HTR-8/SVneo (cell line): ENCODE results near the gene PRKCA.
"Not testable (repeated sequence)": the region's sequence is repeated elsewhere in the genome, so short reads cannot be mapped to it uniquely, and the experiment has no call there.

ENCODE experiments used
- DNase-seq: peaks from one replicate; pipeline ENCODE4 v3.0.0; 2011; ENCODE audit warnings: low spot score, mixed read lengths; ENCODE audit not compliant: insufficient read length
- FAIRE-seq: peaks from 2 replicates; lab custom pipeline; 2011; peaks lifted over from hg19 to GRCh38; lab: Jason Lieb, UNC

Gene PRKCA

DNA sequence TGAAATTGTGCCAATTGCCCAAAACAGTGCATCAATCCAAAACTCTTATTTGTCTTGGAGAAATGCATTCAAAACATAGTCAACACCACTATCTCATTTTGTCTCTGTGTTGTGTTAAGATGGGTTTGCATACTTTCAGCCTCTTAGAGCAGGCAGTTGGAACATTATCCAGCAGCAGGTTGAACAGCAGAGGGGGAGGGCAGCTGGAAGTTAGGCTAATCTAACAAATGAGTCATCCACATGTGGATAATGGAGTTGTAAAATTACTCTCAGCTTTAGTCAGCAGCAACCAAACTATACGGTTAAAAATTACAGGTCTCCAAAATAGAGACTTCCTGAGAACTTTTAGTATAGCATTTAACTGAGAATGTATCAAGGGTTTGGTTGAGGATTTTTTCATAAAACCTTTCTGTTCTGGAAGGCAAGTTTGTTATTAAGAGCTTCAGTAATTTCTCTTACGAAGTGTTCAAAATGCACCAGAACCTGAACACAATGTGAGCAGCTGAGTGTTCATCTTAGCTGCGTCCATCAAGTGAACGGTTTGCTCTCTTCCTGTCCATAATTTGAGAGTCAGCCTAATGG lies 46.3 kb downstream of the PRKCA start:
- FAIRE-seq (peak; percentile 62), DNase-seq (peak; percentile 84)

DNA sequence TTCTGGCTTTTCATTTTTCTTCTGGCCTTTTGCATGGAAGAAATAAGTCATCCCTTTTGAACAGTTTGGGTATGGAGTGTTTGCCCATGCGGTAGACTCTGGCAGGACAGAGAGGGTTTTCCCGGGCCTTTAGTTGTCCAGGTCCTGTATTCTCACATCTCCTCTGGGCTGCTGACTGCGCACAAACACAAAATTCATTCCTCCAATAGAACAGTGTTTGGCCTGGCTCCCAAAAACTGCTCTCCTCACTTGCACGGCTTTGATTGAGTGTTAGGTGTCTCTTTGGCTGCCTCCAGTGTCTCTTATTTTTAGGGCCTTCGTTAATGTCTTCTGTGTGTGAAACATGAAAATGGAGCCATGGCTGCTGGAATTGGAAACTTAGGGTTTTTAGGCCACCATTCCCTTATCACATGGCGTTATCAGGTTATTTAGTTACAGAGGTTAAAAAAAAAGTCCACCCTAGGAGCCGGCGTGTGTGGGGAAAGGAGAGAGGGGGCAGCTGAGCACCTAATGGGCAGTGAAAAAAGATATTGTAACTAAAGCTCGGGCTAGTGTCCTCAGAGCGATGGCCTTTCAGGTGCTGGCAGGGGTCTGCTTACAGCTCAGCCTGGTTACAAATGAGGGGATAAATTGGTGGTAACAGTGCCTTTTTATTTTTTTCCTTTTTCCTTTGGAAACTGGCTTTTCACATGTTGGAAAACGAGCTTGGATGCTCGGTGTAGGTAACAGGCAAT lies 47.3 kb downstream of the PRKCA start:
- FAIRE-seq (no peak), DNase-seq (no peak)

DNA sequence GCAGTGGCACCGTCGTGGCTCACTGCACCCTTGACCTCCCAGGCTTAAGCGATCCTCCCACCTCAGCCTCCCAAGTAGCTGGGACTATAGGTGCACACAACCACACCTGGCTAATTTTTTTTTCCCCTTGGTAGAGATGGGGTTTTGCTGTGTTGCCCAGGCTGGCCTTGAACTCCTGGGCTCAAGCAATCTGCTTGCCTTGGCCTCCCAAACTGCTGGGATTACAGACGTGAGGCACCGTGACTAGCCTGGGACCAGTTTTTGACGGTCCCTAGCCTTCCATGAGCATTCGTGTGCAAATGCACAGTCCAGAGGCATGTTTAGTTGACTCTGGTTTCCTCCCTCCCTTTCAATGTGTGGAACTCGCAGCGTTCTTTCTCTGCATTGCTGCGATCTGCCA lies 48.2 kb downstream of the PRKCA start:
- DNase-seq, FAIRE-seq: not testable (repeated sequence)

DNA sequence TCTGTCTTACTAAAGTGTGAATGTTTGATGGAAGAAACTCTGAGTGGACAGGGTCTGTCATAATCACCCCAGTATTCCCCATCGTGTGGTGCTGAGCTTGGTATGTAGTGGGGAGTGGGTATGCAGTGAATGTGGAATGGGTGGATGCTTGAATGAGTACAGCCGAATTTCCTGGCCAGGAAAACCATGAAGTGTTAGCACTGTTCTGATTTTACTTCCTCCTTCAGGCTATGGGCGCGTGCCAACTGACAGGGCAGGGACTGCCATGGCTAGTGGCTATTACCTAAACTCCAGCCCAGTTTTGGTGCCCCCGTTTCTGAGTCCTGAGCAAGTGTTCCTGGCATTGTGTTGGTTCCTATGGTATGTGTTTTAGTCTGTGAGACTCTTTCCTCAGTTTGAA lies 48.6 kb downstream of the PRKCA start:
- no peak for DNase-seq
- no peak for FAIRE-seq

DNA sequence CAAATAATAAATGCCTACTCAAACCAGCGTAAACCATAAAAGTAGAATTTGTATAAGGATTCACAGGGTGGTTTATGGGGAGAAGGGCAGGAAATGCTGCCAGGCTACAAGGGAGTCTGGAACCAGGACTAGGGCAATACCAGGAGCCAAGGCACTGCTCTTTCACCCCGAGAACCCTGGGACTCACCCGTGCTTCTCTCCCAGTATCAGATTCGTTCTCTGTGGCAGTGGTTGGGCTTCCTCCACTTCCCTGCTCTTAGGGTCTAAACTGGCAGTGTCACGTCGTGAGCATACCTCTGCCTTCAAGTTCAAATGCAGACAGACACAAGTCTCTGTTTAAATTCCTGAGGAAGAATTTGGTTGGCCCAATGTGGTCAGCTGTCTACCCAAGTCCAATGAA lies 49.3 kb downstream of the PRKCA start:
- DNase-seq = no peak
- FAIRE-seq = no peak

DNA sequence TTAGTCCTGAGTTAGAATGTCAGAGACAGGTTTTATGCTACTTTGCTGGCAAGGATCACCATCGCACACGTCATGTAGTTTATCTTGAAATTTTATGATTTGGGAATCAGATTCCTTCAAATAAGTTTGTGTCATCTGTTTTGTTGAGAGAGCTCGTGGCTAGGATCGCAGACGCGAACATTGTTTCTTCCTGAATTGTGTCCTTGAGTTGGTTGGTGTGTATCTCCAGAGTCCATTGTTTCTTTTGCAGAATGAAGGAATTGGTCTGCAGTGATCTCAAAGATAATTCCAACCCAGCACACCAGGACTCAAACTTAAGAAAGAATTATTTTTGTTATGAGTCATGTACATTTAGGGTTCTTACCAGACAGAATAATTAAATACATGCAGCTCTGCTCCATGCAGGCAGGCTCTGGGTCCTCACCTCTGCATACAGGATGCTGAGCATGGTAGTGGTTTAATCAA lies 51.6 kb downstream of the PRKCA start:
- FAIRE-seq (no peak), DNase-seq (no peak)

DNA sequence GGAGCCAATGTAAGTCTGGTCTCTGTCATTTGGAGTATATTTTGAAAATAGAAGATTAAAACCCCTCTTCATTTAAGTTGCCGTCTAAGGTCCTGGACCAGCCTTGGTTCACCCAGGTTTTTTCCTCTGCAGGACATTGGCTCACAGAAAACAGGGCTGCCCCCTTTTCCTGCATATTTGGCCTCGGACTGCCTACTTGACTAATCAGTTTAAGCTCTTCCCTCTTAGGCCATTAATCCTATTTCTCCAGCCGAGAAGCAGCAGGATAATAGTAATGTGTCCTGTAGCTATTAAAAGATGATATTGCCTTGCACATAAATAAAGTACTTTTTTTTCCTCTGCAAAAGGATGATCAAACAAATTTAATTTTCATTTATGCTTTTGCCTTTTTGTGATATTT lies 52.1 kb downstream of the PRKCA start:
- FAIRE-seq = no peak
- no peak for DNase-seq

DNA sequence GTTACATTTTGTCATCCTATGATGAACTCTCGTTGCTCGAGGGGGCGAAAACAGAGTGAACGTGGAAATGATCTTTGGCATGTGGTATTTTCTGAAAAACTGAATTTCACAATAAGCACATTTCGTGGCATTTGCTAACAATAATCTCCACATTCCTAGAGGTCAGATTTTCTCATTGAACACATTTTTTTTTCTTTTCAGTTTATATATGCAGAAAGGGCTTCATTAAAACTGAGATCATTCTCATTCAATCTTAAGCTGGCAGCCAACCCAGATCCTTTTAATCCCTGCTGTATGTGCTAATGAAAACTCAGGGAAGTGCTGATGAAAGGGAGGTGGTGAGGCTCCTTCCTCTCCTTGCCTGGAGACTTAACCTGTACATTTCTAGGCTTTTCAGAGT lies 52.6 kb downstream of the PRKCA start:
- DNase-seq (no peak), FAIRE-seq (no peak)

DNA sequence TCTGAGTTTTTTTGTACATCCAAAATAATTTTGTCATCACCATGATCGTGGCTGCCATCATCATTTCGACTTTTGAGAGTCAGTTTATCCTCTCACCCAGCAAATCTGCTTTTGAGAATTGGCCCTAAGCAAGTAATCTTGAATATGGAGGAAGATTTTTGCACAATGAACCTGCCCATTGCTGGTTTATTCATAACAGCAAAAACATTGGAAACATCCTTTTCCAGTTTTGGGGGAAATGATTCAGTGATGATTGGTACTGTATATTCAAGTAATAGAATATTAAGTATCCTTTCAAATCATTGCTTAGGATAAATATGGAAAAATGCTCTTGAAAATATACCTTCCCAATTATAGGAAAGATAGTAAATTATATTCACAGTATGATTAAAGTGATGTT lies 53.1 kb downstream of the PRKCA start:
- no peak for FAIRE-seq
- DNase-seq = no peak

DNA sequence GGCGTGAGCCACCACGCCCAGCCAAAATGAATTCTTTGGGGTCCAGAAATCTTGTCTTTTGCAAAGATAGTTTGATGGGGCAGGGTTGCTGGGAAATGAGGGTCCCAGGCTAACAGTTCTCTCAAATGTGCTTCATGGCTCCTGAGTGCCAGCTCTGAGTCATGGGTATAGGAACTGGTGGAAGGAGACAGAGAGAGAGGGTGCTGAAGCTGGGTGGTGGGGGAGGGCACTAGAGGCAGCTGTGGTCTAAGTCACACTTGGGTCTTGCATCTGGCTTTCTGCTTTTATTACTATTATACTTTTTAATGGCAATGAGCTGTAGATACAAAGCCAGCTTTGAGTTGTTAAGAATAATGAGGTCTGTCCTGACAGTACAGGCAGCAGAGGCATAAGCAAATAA lies 54.6 kb downstream of the PRKCA start:
- DNase-seq = no peak
- no peak for FAIRE-seq

DNA sequence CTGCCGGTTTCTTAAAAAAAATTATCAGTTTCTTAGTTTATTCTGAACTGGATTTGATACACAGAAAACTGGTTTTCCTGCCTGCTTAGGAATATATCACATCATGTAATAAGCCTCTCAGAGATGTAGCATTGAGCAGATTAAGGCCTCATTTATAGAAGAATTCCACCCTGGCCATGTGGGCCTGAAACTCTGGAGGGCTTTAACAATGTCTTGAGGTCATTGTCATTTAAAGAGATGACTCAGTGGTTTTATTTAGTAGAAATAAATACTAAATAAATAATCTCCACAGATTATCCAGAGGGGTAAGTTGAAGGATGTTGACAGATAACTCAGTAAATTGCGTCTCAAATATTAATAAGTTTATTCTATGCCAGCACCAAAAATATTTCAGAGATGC lies 56.9 kb downstream of the PRKCA start:
- DNase-seq (no peak), FAIRE-seq (no peak)

DNA sequence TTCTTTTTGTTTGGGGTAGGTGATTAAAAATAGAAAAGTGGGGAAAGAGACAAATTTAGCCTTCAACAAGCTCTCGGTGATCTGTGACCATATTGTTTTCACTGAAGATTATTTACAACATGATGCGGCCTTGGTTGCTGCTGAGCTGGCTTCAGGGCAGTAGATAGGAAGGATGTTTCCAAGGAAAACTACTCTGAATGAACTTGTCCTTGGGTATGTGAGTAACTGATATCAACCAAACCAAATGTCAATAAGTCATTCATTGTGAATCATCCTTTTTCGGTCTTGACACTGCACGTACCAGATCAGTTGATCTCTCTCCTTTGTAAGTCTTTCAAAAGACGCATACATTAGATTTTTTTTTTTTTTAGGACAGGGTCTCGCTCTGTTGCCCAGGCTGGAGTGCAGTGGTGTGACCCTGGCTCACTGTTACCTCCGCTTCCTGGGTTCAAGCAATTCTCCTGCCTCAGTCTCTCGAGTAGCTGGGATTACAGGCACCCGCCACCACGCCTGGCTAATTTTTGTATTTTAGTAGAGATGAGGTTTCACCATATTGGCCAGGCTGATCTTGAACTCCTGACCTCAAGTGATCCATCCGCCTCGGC lies 58.6 kb downstream of the PRKCA start:
- not testable (repeated sequence) for FAIRE-seq, DNase-seq

DNA sequence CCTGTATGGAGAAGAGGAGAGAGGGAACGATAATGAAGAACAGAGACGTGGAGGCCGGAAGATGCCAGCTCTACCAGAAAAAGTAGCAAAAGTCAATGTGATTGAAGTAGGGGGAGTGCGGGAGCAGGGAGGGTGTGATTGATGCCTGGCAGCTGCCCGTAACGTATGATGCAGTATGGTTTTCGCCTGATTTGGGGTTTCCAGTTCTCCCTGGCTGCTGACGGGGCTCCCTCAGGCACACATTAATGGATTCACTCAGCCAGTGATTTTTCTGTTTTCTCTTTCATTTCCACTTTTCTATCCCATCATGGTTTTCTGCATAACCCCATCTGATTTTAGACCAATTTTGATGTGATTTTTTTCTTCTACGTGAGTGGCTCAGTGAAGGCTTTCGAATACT lies 62.1 kb downstream of the PRKCA start:
- DNase-seq (no peak), FAIRE-seq (no peak)

DNA sequence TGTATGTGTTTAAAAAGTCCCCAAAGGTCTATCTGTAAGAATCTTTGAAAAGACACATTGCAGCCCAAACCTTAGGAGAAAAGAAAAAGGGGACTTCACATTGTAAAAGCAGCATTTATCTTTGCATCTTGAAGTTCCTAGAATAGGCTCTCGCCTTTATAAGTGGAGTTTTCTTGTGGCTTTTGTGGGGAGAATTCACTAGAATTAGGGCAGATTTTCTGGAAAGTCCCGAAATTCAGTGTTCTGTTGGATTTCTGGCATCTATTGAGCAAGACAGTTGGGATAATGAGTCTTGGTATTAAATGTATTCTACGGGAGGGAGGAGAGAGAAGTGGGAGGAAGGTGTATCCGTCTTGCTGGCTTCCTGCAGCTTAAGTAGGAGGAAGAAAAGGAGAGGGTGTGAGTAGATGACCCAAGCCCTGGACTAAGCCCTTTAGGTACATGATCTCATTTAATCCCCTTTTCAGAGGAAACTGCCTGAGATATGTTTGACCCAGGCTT lies 62.6 kb downstream of the PRKCA start:
- FAIRE-seq (no peak), DNase-seq (no peak)

DNA sequence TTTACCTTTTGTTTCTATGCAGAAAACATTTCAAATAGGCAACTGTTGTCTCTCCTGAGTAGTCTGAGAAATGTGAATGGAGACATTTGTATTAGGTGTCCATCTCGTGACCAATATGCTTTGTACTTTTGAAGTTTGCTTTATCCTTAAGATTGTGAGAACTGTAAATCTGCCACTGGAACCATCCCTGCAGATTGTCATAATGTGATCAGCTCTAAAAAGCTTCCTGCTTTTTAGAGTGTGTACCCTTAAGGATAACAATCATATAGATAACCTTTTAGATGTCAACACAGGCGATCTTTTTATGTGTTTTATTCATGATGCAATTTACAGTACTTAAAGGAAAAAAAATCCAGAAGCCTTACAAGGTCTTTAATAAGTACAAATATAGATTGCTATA lies 63.5 kb downstream of the PRKCA start:
- FAIRE-seq (no peak), DNase-seq (no peak)

DNA sequence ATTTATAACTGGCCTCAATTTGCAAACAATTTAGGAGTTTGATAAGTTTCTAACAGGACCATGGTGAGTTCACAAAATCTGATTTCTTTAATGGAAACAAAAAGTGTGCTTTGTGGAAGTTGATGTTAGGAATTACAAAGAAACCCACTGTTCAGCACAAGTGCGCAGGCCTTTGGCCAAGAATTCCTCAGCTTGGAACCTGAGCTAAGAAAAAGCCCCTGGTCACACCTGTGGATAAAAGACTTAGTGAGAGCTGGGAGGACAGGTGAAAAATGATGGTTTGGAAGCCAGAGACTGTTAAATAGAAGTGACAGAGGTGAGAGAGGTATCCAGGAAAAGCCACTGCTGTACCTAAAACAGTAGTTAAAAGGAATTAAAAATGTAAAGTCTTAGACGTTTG lies 64.7 kb downstream of the PRKCA start:
- FAIRE-seq = no peak
- DNase-seq = no peak

DNA sequence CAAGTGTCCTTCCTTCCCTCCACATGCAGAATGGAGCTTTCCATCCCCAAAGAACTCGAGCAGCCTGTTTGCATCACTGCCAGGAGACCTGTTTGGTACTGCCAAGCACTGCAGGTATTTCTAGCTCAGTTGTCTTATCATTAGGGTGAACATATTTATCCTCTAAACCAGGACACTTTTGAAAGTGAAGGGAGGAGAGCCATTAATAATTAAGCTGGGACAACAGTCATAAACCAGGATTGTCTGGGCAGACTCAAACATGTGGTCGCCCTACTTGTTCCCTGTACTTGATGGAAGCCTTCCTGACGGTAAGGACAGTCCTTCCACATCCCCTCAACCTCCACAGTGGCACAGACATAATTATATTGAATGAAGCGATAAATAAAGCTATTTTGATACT lies 67.4 kb downstream of the PRKCA start:
- FAIRE-seq (peak; percentile 23), DNase-seq (no peak)

DNA sequence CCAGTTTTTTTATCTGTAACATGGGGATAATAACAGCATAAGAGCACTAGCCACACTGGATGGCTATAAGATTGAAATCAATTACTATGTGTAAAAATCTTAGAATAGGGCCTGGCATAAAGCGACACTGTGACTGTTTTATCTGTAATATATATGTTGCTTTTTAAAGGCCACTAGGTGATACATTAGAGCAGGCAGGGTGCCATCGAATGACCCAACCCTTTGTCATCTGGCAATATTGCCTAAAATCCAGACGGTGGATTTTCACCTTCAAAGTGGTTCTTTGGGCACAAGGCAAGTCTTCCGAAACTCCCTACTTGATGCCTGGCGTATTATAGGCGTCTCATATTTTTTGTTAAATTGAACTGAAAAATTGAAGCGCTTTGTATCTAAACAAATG lies 69.1 kb downstream of the PRKCA start:
- no peak for FAIRE-seq
- no peak for DNase-seq

DNA sequence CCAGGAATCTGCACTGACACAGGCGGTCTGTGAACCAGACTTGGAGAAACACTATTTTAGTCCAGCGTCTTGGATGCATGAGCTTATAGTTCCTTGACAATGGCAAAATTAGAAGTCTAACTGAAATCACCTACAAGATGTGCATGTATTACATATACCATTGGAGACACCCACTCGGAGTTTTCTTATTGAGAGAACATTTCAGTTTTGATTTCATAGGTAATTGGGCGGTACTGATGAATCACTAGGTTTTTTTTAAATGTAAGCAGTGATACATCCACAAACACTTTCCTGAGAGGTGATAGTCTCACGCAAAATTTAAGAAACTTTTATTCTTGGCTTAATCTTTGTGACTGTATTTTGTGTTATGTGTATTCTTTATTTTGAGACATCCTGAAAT lies 69.8 kb downstream of the PRKCA start:
- DNase-seq (no peak), FAIRE-seq (no peak)

DNA sequence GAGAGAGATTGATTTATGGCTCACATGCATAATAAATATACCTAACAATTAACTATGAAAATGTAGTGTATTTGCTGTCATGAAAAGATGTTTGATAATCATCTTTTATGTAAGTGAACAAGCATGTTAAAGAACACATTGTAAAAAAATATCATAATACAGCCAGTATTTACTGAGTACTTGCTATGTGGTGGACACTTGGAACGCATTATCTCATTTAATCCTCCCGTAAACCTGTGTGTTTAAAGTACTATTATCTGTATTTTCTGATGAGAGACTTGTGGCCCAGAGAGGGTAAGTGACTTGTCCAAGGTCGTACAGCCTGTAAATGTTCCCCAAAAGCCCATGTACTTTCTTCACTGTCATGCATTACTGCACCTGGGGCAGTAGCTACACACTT lies 70.7 kb downstream of the PRKCA start:
- DNase-seq (no peak), FAIRE-seq (no peak)

DNA sequence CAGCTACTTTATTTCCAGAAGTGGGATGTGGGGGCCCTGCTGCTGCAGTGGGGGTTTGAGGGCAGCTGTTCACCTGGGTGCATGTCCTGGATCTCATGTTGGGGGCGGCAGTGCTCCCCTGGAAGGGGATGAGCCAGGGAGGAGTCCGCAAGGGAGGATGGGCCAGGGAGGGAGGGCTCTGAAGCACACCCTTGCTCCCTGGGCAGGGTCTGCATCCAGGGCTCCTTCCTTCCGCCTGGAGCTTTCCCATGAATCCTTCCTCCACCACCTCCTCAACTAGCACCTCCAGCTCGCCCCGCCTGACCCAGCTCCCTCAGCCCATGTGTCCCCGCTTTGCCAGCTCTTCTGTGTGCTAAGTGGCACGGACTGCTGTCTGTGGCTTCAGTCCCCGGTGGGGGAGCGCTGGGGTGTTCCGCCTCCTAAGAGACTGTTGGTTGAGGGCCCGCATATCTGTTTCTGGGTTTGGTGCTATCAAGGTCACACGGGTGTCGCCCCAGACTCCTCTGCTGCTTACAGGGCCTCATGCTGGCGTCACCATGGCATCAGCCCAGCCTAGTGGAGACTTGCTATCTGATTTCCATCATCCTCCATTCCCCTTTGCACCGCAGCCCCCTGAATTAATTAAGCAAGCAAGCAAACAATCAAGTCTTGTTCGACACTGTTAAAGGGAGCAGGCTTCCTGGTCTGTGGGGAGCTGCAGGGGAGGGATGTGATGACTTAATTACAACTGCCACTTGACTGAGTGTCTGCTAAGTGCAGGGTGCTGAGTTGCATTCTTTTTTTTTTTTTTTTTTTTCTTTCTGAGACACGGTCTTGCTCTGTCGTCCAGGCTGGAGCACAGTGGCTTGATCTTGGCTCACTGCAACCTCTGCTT lies 71.8 kb downstream of the PRKCA start:
- DNase-seq = no peak
- FAIRE-seq = peak; percentile 38
